Ovary (tissue), 9 donors: ENCODE data around the gene RYR1. TPM values are rescaled to one million over a fixed set of nuclear protein-coding genes. Genes with fewer than 3 reads are reported as not detected.

Source experiments
- DNase-seq, 5 donors: peaks; one replicate each; pipeline ENCODE4 v3.0.0-alpha.2; 2019 to 2020
- H3K27ac ChIP-seq, 2 donors: fragments of 200-600 bp; one replicate each; pipeline versions ENCODE4 v1.5.1 to v1.8.0; 2019 to 2022
- H3K27me3 ChIP-seq: fragments of 200-600 bp; one replicate; pipeline ENCODE4 v1.8.0; 2022
- H3K36me3 ChIP-seq: fragments of 200-600 bp; sonication (generic); one replicate; pipeline ENCODE4 v1.5.1; 2019
- H3K4me1 ChIP-seq: one replicate; pipeline ENCODE4 v1.8.1; 2013; ENCODE audit warnings: mild to moderate bottlenecking, moderate library complexity; ENCODE audit not compliant: insufficient read depth
- H3K4me3 ChIP-seq: fragments of 200-600 bp; sonication (generic); one replicate; pipeline ENCODE4 v1.5.1; 2017
- H3K9me3 ChIP-seq, 2 donors: fragments of 200-600 bp in 1 of 2; sonication (generic) in 1 of 2; one replicate each; pipeline versions ENCODE4 v1.5.1 to v1.8.1; 2013 to 2019; ENCODE audit warnings: mild to moderate bottlenecking in 1 of 2, moderate library complexity in 1 of 2
- CTCF ChIP-seq, 3 donors: fragments of 450-650 bp in 2 of 3; fragments of 200-600 bp in 1 of 3; IDR thresholded peaks; one replicate each; pipeline versions ENCODE4 v1.5.1 to v1.8.0; 2016 to 2022; ENCODE audit warnings: antibody characterized with exemption in 3 of 3, mild to moderate bottlenecking in 1 of 3
- EP300 ChIP-seq: sonication (generic); formaldehyde crosslinking; IDR thresholded peaks from one replicate; pipeline ENCODE4 v1.6.1; 2017; ENCODE audit warnings: antibody characterized with exemption
- POLR2A ChIP-seq: fragments of 450-650 bp; IDR thresholded peaks from one replicate; pipeline ENCODE4 v1.6.1; 2017; ENCODE audit warnings: antibody characterized with exemption, mild to moderate bottlenecking, moderate library complexity
- WGBS, 3 donors: extraction: QIAGEN DNeasy Blood & Tissue Kit in 1 of 3; methylation state at CpG; one replicate each; pipeline versions ENCODE4 v1.1.5 to v1.1.7; 2013 to 2017; 5-methylcytosine and 5-hydroxymethylcytosine counted together
- intact Hi-C, 4 donors: fragments of 100-400 bp; cut with DNase I; formaldehyde crosslinking; loops; one replicate each; pipeline versions ENCODE4 v1.11.0 to v1.15.1; 2022 to 2023
- polyA plus RNA-seq, 2 donors: library from polyadenylated mRNA; stranded (reverse); fragments of 200-250 nt in 1 of 2; fragments of 350-450 nt in 1 of 2; fragmentation: Illumina TruSeq in 1 of 2; extraction: RNeasy Lipid Tissue Mini Kit (QIAGEN cat#74804) in 1 of 2; gene quantifications; one replicate each; pipeline ENCODE4 v1.2.3, GENCODE V29; 2013 to 2014
- total RNA-seq, 7 donors: library from RNA; depleted of rRNA in 2 of 7; stranded (reverse); fragments of >200 nt in 2 of 7; fragmentation: NEBNext Ultra II Directional in 3 of 7; extraction: Animal tissue kit (Norgen Biotek cat#: 25700) in 3 of 7; gene quantifications; one replicate each; pipeline versions ENCODE4 v1.1.0 to v1.2.4, GENCODE V29; 2016 to 2023
- donor health status: DM: no; HTN: no; CAD: no; lungs with moderate emphysema.
- donor health status: DM: no; HTN: no; CAD: no.
- donor health status: Bipolar disorder and iron deficiency.
- donor health status: DM: yes; HTN: yes; CAD: no.
- donor health status: DM: no; HTN: no; CAD: no.
- donor health status: DM: yes; HTN: yes; CAD: no.

The RYR1 gene
- total and polyA plus RNA-seq, 9 donors, result 0.57 to 2.6 (median 1.0) TPM

GRCh38 chr19:38412491-38412890, 21.0 kb upstream of the RYR1 start:
- intact Hi-C loops, result no loop called here
- no peak overlapping the region for H3K27ac ChIP-seq
- no peaks in the 10 kb centered on the region for H3K36me3 ChIP-seq
- no peaks in the 10 kb centered on the region for H3K27me3 ChIP-seq
- DNase-seq, result no peak
- H3K4me1 ChIP-seq, result no peaks in the 10 kb centered on the region
- TF ChIP-seq POLR2A, result no peak
- no peak for TF ChIP-seq EP300
- no peak for TF ChIP-seq CTCF (IDR thresholded peaks at IDR 0.05)
- WGBS, 3 donors, result 80 to 85% (median 83%) methylated on average over 8 of the region's 8 CpGs
- H3K4me3 ChIP-seq, result no peak overlapping the region
- no peaks in the 10 kb centered on the region for H3K9me3 ChIP-seq

GRCh38 chr19:38412961-38413360, 20.5 kb upstream of the RYR1 start:
- Histone ChIP-seq H3K9me3 (no peaks in the 10 kb centered on the region), H3K36me3 (no peaks in the 10 kb centered on the region), H3K27me3 (no peaks in the 10 kb centered on the region), H3K4me1 (peaks cover under 1% of the 10 kb centered on the region), H3K4me3 (no peak overlapping the region), H3K27ac (no peak overlapping the region)
- no peak for DNase-seq
- 37 to 55% (median 50%) methylated on average over 11 of the region's 11 CpGs for WGBS, 3 donors
- intact Hi-C loops, result no loop called here
- TF ChIP-seq CTCF (IDR thresholded peaks at IDR 0.05) (no peak), EP300 (no peak)

GRCh38 chr19:38413416-38413815, 20.1 kb upstream of the RYR1 start:
- 70 to 77% (median 73%) methylated on average over 5 to 6 of the region's 6 CpGs for WGBS, 3 donors
- H3K36me3 ChIP-seq, result no peaks in the 10 kb centered on the region
- intact Hi-C loops, result no loop called here

GRCh38 chr19:38417146-38417543, 16.3 kb upstream of the RYR1 start:
- TF ChIP-seq CTCF (IDR thresholded peaks at IDR 0.05) (no peak), EP300 (no peak), POLR2A (no peak)
- H3K36me3 ChIP-seq, result no peaks in the 10 kb centered on the region
- no peak for DNase-seq
- H3K27ac ChIP-seq, result no peak overlapping the region
- intact Hi-C loops, result no loop called here
- no peaks in the 10 kb centered on the region for H3K27me3 ChIP-seq
- 73 to 76% (median 75%) methylated on average over 8 of the region's 8 CpGs for WGBS, 3 donors
- no peaks in the 10 kb centered on the region for H3K9me3 ChIP-seq
- no peak overlapping the region for H3K4me3 ChIP-seq
- H3K4me1 ChIP-seq, result peaks cover 3% of the 10 kb centered on the region

More at GRCh38 chr19:38413416-38413815, 20.1 kb upstream of the RYR1 start:
- no peaks in the 10 kb centered on the region for H3K27me3 ChIP-seq
- peaks cover 3% of the 10 kb centered on the region for H3K4me1 ChIP-seq
- no peak for DNase-seq
- H3K27ac ChIP-seq, result no peak overlapping the region
- no peak for TF ChIP-seq CTCF (IDR thresholded peaks at IDR 0.05)
- TF ChIP-seq EP300, result no peak
- no peak for TF ChIP-seq POLR2A
- no peaks in the 10 kb centered on the region for H3K9me3 ChIP-seq
- no peak overlapping the region for H3K4me3 ChIP-seq
